NCI-H1092 (cell line): ENCODE data around the gene ACER1.
A peak's percentile ranks its signal among the peaks of the same experiment; 100 is the strongest.
"Not testable (repeated sequence)": the region's sequence is repeated elsewhere in the genome, so short reads cannot be mapped to it uniquely, and the experiment has no call there.

Source experiments
- DNase-seq: peaks from one replicate; lab custom pipeline; 2025; lab: John Stamatoyannopoulos, UW

The ACER1 gene

GRCh38 chr19:6287269-6287885 is 46.0 kb downstream of the ACER1 start:
- DNase-seq, result no peak

GRCh38 chr19:6286676-6287075 is 46.7 kb downstream of the ACER1 start:
- DNase-seq, result no peak

GRCh38 chr19:6282393-6282792 is 51.0 kb downstream of the ACER1 start:
- DNase-seq, result not testable (repeated sequence)

DNA sequence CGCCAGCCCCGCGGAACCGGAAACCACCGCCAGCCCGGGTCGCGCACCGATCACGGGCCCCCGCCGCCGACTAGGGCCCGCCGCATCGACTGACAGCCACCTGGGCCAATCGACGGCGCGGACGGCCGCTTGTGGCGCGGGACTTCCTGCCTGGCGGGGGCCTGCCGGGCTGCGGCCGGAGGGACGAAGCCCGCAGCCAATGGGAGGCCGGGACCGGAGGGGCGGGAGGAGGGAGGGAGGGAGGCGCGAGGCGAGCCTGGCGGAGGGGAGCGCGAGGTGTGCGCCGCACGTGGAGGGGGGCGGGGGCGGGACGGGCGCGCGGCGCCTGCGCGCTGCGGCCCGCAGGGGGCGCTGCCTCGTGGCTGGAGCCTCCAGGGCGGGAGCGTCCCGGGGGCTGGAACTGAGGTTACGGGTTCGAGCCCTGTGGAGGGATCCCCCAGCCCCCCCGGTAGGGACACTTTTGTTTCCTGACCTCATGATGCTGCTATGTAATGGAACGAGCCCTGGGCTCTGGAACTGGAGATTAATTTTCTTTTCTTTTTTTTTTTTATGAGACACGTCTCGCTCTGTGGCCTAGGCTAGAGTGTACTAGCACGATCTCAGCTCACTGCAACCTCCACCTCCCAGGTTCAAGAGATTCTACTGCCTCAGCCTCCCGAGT is 53.4 kb downstream of the ACER1 start, which contains the start of gene MLLT1:
Gene MLLT1 (minus strand): TSS at position 45 of the 661 bp plus-strand sequence. CDS start 191 bp downstream, outside the sequence.
- DNase-seq, result peak; percentile 94

DNA sequence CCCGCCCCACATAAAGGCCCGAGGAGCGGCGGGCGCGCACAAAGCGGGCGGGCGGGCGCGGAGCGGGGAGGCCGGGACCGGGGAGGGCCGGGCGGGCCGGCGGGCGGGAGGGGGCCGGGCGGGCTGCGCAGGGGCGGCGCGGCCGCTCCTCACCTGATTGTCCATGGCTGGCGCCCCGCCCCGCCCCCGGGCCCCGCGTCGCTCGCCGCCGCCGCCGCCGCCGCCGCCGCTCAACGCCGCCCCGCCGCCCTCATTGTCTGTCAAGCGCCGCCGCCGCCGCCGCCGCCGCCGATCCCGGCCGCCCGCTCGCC is 53.8 kb downstream of the ACER1 start:
- no peak for DNase-seq

DNA sequence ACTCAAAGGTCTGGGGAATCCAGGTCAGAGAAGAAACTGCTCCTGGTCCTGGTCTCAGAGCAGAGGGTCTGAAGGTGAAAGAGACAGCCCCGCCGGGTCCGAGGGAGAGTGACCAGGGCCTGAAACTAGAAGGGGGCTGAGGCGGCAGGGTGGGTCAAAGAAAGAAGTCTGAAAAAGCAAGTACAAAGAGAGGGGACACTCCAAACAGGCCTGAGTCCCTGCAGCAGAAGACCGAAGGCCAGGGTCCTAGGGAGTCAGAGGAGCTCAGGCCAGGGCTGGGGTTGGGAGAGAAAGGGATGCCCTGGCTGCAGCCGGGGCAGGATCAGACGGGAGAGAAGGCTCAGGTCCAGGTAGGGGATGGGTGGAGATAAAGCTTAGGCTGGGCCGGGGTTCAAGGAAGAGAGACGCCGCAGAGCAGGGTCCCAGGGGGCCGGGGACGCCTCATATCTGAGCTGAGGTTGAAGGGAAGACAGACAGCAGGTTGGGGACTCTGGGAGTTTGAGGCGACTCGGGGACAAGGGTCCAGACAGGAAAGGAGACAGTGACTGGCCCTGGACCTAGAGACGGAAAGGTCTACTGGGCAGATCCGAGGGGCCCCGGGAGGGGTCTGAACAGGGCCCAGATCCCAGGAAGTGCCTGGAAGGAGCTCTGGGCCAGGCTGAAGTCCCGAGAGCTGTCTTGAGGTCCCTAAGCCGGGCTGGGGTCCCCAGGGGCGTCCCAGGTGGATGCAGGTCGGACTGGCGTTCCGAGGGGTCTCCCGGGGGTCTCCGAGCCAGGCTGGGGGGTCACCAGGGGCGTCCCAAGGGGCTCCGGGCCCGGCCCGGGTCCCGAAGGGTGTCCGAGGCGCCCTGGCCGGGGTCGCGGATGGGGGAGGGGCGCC is 54.4 kb downstream of the ACER1 start:
- DNase-seq, result no peak

- no peak for DNase-seq
Observed at GRCh38 chr19:6278051-6278450, 55.4 kb downstream of the ACER1 start.

GRCh38 chr19:6276447-6276846 is 57.0 kb downstream of the ACER1 start:
- DNase-seq, result no peak

- DNase-seq, result no peak
Observed at GRCh38 chr19:6275170-6275744, 58.2 kb downstream of the ACER1 start.

- DNase-seq, result no peak
Observed at GRCh38 chr19:6274756-6275155, 58.7 kb downstream of the ACER1 start.

GRCh38 chr19:6273701-6274601 is 59.5 kb downstream of the ACER1 start:
- DNase-seq, result no peak

DNA sequence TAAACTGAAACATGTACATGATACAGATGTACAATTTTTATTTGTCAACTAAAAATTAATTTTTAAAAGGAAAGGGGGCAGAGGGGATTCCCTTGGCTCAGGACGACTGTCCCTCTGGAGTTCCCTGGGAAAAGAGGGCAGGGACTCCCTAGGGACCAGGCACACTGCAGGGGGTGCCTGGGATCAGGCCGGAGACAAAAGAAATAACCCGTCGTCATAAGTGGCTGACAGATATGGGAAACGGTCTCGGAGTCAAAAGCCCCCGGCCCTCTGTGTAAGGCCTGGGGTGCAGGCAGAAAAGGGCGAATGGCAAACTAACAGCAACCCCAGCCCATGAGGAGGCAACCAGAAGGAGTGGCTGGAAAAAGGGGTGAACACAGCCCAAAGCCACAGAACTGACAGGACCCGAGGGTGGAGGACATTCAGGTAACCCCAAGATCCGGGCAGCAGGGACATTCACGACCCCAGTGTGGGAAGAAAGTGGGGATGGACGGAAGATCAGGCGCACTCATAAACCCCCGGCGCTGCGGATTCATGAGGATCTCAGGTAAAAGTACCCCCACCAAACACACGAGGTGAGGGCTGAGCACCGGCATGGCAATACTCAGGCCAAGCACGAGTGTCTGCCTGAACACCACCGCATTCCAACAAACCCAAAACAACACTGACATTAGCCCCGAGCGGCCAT is 60.4 kb downstream of the ACER1 start:
- DNase-seq, result no peak

DNA sequence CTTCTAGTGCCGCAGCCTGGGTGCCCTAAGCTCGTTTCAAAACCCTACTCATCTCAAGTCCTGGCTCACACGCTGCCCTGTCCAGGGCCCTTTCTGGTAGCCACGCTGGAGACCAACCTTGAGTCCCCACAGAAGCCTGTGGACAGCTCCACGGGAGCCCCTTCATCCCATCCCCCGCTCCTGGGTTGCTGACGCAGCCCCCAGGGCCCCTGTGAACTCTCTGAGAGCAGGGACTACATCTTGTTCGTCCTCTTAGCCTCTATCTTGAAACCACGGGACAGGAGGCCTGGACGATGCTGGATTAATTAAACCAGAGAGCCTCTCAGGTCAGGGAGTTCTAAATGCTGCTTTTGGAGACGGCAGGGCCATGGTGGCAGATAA is 61.0 kb downstream of the ACER1 start:
- DNase-seq, result no peak

DNA sequence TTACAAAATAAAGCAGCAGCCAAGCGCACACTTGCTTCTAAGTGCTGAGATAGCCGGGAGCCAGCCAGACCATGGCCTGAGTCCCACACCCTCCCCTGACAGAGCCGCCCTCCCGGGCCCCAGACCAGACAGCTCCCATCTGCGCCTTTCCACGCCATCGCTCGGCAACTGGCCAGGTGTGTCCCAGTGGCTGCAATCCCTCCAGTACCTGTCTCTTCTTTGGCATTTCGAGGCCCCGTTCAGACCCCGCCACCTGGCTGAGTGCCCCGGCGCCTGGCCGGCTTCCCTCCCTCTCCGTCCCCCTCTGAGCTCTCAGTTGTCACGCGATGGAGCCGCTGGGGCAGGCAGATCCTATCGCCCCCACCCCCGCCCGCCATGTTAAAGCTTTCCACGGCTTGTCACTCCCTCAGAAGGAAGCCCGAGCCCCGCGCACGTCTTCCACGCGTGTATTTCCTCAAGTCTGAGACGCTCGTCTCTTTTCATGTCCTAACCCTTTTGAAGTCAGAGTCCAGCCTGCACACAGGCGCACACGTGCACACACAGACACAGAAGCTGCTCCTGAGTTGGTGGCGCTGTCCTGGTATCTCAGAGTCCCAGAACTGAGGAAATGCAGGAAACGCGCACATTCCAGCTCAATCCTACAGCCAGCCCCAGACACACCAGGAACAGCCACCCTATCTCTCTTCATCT is 61.5 kb downstream of the ACER1 start:
- peak; percentile 72 for DNase-seq

- no peak for DNase-seq
Observed at GRCh38 chr19:6271251-6271650, 62.2 kb downstream of the ACER1 start.

GRCh38 chr19:6270822-6271221 is 62.6 kb downstream of the ACER1 start:
- DNase-seq, result no peak

- DNase-seq, result no peak
Observed at GRCh38 chr19:6270076-6270745, 63.2 kb downstream of the ACER1 start.

GRCh38 chr19:6269101-6269886 is 64.1 kb downstream of the ACER1 start:
- DNase-seq, result no peak

DNA sequence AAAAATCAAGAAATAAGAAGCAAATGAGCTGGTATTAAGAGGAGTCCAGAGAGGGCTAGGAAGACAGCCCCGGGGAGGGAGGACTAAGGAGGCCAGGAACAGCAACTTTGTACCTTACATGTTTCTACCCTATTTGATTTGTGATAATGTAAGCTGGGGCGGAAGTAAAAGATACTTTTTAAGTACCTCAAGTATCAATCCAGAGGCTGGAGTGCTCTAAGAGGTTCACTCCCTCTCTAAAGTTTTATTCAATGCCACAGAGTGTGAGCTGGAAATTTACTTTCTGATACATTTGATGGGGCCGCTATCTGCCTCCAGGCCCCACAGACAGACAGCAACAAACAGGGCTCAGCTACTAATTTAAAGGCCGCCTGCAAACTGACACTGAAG is 65.0 kb downstream of the ACER1 start:
- DNase-seq, result no peak
